AG08395 (cell line): ENCODE measurements around the gene CHID1.

ENCODE experiments used
- DNase-seq: peaks from one replicate; pipeline ENCODE4 v3.0.0; 2012; ENCODE audit warnings: mixed read lengths, low spot score

CHID1 gene

GRCh38 chr11:887589-887988 is 23.0 kb downstream of the CHID1 start:
- no peak for DNase-seq

- no peak for DNase-seq
Measured at GRCh38 chr11:886568-886967, 24.0 kb downstream of the CHID1 start.

DNA sequence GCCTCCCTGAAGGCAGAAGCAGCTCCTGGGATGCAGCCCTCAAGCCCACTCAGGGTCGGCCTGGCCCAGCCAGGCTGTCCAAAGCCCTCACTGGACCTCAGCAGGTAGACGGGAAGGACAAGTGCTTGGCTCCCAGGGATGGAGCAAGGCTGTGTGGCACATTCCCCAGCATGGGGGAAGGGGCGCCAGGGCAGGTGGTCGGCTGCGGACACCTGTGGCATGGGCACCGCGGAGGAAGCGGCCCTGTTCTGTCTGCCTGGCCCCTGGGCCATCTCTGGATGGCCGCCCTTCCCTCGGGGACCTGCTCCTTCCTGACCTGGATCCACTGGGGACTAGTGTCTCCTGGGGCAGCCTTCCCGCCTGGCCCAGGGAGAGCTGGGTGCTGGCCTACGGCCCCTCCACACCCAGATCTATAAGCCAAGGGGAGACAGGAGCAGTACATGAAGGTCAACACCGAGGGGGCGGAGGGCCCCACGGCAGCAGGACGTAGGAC is 26.0 kb downstream of the CHID1 start:
- DNase-seq = no peak

DNA sequence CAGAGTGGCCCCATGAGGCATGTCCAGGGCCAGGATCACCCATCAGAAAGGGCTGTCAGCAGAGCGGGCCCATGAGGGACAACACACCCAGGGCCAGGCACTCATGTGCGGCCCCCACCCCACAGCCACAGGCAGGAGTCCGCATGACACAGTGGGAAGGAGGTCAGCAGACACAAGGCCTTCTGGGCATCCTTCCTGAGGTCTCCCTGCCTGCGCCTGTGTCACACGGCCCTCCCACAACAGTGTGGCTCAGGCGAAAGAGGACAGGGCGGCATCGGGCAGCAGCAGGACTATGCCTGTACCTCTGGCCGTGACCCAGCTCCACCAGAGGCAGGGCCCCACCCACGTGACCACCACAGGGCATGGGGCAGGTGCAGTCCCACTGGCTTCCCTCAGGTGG is 27.1 kb downstream of the CHID1 start:
- no peak for DNase-seq

GRCh38 chr11:882596-882995 is 28.0 kb downstream of the CHID1 start:
- peak; percentile 52 for DNase-seq

- no peak for DNase-seq
Measured at GRCh38 chr11:880447-880846, 30.2 kb downstream of the CHID1 start.

- DNase-seq = no peak
Measured at GRCh38 chr11:877565-877964, 33.0 kb downstream of the CHID1 start.

DNA sequence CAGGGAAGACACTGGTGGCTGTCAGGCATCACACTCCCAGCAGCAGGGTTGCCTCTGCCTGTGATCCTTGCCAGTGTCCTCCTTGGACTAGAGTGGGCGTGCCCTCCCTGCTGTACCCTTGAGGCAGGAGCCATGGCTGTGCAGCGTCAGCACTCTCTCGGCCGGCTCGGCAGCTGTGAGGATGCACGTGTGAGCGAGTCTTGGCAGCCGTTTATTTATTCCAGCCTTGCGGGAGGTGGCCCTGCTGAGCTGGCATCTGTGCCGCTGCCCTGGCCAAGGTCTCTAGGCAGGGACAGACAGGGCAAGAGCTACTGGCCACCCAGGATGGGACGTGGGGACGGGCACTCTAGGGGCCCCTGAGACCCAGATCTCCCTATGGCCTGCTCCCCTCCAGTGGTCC is 34.1 kb downstream of the CHID1 start:
- DNase-seq = peak; percentile 53

GRCh38 chr11:875769-876301 is 34.8 kb downstream of the CHID1 start:
- no peak for DNase-seq

GRCh38 chr11:875203-875602 is 35.4 kb downstream of the CHID1 start:
- no peak for DNase-seq

DNA sequence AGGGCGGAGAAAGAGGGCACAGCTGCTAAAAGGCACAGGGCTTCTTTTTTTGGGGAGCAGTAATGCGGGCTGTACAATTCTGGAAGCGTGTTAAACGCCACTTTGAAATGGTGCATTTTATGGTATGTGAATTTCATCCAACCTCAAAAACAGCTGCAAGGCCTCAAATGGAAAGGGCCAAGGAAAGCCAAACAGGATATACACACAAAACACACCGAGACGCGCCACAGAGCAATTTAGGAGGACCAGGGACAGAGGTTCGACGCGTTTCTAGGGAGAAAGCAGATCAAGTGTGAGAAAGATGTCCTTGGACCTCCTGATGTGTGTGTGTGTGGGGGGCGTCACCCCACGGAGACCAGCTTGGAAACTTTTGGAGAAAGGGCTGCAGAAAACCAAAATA is 36.9 kb downstream of the CHID1 start:
- DNase-seq = no peak

DNA sequence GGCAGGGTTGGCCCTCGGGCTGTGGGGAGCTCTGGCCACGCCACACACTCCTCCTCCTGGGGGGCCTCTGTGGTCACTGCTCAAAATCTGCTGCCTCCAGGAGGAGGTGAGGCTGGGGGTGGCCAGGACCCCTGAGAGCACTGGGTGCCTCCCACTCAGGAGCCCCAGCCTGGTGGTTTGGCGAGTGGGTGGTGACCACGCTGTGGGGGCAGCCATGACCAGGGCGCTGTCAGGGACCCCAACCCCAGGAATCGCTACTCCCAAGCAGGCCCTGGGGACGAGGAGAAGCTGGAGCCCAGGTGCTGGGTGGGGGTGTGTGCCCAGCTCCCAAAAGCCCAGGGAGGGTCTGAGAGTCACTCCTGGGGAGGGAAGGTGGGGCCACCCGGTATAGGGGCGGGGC is 37.8 kb downstream of the CHID1 start:
- DNase-seq = no peak

DNA sequence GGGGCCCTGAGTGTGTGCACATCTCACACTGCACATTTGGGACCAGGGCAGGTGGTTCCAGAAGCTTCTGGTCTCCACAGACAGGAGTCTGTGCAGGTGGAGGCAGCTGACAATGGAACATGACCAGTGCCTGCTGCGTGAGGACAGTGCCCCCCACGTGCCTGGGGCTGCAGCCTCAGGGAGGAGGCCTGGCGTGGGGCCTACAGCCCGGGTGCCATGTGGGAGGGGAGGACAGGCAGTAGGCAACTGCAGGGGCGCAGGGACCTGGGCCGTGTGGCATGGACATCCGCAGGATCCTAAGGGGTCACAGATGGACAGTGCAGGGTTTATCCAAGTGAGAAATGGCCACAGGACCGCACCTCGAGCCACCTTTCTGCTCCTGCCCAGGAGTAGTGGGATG is 39.1 kb downstream of the CHID1 start:
- no peak for DNase-seq

GRCh38 chr11:870418-870817 is 40.2 kb downstream of the CHID1 start:
- no peak for DNase-seq

DNA sequence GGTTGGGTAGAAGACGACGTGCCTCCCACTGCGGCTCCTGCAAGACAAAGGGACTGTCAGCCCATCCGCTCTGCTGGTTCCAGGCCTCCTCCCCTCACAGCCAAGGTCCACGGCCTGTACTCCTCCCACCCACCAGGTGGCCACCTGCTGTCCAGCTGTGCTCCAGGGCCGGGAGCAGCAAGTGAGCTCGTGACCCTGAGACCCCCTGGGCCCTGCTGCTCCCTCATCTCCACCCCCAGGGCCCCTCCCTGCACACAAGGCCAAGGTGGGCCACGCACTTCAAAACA is 40.5 kb downstream of the CHID1 start:
- DNase-seq = no peak

DNA sequence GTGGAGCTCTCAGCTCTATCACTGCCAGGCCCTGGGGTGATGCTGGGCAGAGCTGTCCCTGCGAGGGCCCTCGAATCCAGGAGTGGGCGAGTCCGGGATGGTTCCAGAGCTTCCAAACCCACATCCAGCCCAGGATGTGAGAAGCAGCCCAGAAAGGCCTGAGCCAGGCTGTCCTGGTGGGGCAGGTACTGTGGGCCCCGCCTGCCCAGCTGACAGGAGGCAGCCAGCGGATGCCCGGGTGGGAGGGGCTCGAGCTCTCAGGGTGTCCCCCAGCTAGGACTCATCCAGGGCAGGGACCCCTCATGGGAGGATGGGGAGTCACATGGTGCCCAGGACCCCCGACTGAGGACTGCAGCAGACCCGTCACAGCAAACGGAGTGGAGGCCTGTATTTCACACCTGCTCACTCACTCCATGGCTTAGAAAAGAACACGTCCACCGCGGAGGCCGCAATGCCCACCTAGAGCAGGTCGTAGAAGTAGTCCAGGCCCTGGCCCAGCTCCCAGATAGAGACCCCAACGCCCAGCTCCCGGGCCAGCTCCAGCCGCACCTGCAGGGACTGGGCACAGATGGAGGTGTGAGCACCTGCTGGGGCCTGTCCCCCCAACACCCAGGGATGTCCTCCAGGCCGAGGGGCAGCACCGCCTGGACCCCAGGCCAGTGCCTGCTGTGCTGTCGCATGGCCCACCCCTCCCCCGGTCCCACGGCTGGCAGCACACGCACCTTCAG is 41.0 kb downstream of the CHID1 start:
- DNase-seq = no peak

DNA sequence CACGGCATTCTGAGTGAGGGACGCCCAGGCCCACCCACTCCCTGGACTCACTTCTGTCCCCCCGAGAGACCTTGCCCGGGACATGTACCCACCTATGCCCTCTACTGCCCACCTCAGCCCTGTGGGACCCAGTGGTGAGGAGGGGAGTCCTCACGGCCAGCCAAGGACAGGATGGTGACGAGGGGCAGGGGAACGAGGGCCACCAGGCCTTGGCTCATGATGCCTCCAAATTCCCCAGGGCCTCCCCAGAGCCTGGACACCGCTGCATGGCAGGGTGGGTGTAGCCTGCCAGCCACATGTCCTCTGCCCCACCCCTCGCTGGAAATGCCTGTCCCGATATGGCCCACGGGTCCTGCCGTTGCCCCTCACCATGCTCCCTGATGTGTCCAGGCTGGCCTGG is 41.8 kb downstream of the CHID1 start:
- no peak for DNase-seq

DNA sequence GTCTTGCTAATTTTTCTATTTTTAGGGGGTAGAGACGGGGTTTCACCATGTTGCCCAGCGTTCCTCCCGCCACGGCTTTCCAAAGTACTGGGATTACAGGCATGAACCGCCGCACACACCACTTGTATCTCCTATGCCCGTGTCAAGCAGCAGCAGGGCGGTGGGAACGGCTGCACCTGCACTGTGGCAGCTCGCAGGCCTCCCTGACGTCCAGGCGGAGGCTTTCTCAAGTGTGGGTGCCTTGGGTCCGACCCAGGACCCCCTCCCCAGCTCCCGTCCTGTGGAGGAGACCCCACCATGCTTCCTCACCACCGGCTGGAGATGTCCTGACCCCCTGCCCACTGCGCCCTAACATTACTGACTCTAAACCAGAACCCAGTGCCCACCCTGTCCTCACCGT is 42.2 kb downstream of the CHID1 start:
- DNase-seq = no peak

GRCh38 chr11:867856-868358 is 42.7 kb downstream of the CHID1 start:
- no peak for DNase-seq

DNA sequence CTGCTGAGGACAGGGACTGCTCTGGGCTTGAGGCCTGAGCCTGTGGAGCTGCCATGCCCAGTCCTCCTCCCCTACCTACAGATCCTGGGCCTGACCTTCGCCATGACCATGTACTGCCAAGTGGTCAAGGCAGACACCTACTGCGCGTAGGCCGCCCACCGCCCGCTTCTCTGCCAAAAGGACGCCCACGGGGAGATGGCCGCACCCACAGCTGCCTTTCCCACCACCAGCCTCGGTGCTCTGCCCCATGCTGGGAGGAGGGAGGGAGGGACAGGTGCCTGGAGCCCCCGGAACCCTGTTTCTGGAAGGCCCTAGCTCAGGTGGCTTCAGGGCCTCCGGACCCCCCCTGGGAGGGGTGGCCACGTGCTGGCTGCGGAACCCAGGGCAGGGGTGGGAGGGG is 44.1 kb downstream of the CHID1 start:
- no peak for DNase-seq

DNA sequence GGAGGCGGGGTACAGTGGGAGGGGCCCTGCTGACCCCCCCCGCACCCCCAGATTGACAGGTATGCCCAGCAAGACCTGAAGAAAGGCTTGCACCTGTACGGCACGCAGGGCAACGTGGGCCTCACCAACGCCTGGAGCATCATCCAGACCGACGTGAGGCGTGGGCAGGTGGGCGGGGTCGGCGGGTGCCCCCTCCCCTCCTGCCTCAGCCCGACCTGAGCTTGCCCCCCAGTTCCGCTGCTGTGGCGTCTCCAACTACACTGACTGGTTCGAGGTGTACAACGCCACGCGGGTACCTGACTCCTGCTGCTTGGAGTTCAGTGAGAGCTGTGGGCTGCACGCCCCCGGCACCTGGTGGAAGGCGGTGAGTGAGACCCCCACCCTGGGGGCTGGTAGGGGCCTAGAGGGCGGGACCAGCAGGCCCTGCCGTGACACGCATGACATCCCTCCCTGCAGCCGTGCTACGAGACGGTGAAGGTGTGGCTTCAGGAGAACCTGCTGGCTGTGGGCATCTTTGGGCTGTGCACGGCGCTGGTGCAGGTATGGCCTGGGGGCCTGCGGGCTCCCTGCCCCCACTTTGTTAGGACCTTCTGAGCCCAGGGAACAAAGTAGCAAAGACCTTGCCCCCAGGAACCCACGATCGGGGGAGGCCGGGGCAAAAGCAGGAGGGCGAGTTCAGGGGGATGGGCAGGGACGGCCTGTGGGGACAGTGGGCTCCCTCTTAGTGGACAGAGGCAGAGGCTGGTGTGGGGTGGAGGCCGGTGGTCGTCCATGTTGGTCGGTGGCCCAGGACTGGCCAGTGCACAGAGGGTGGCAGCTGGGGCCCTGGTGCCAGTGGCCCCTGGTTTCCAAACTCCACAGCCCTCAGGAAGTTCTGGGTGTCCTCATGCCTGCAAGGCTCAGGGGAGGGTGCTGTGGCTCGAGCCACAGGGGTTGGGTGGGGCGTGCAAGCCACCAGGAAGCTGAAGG is 44.9 kb downstream of the CHID1 start:
- no peak for DNase-seq

GRCh38 chr11:864898-865297 is 45.7 kb downstream of the CHID1 start:
- DNase-seq = no peak
